Naive B cell (primary cell): ENCODE data around the gene ITCH. TPM values are rescaled to one million over a fixed set of nuclear protein-coding genes. Genes with fewer than 3 reads are reported as not detected.
"Not testable (repeated sequence)": the region's sequence is repeated elsewhere in the genome, so short reads cannot be mapped to it uniquely, and the experiment has no call there.

Experiments used
- ATAC-seq, 2 donors: fragments of 150-1000 bp; cut with Tn5 transposase; 2 replicates each; pipeline ENCODE4 v1.10.0; 2021; ENCODE audit warnings: low read depth in 2 of 2, mild to moderate bottlenecking in 2 of 2, moderate library complexity in 2 of 2
- DNase-seq: peaks from one replicate; pipeline ENCODE4 v3.0.0; 2022
- H3K27ac Mint-ChIP-seq, 6 donors: one replicate each; pipeline ENCODE4 v1.8.0; 2020 to 2022; ENCODE audit warnings: mild to moderate bottlenecking in 6 of 6, mixed read lengths in 6 of 6, moderate library complexity in 5 of 6, inconsistent platforms in 2 of 6
- H3K27me3 Mint-ChIP-seq, 3 donors: one replicate each; pipeline ENCODE4 v1.8.0; 2021 to 2022; ENCODE audit warnings: mixed read lengths in 3 of 3, mild to moderate bottlenecking in 1 of 3
- H3K36me3 Mint-ChIP-seq, 2 donors: one replicate each; pipeline ENCODE4 v1.8.0; 2020 to 2022; ENCODE audit warnings: mixed read lengths in 2 of 2, inconsistent platforms in 1 of 2, mild to moderate bottlenecking in 1 of 2
- H3K4me1 Mint-ChIP-seq, 3 donors: one replicate each; pipeline ENCODE4 v1.8.0; 2020 to 2022; ENCODE audit warnings: mixed read lengths in 3 of 3, inconsistent platforms in 1 of 3, mild to moderate bottlenecking in 1 of 3, moderate library complexity in 1 of 3
- H3K4me3 Mint-ChIP-seq, 8 donors: one replicate each; pipeline ENCODE4 v1.8.0; 2020 to 2022; ENCODE audit warnings: mild to moderate bottlenecking in 8 of 8, mixed read lengths in 8 of 8, moderate library complexity in 8 of 8, inconsistent platforms in 2 of 8
- H3K9me3 Mint-ChIP-seq, 7 donors: one replicate each; pipeline ENCODE4 v1.8.0; 2020 to 2022; ENCODE audit warnings: mixed read lengths in 7 of 7, mild to moderate bottlenecking in 5 of 7, inconsistent platforms in 2 of 7, moderate library complexity in 1 of 7
- polyA plus RNA-seq, 6 donors: library from polyadenylated mRNA; unstranded; fragments of 300-500 nt; fragmentation: Illumina TruSeq; gene quantifications; one replicate each; pipeline ENCODE4 v1.2.3, GENCODE V29; 2021; ENCODE audit warnings: low read depth in 6 of 6

ITCH gene
- polyA plus RNA-seq, 6 donors from 2014 or later = 8.1 to 36.0 (median 25.3) TPM

DNA sequence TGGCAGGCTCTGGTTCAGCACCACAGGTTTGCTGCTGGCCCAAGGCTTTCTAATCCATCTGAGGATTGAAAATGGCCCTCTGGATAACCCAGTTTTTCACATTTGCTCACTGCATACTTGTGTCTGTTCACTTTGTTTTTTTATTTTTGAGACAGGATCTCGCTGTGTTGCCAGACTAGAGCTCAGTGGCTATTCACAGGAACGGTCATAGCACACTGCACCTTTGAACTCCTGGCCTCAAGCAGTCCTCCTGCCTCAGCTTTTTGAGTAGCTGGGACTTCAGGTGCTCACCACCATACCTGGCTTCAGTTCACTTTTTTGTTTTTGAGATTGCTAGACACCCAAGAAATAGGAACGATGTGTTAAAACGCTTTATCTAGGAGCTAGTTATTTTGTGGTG, 57.9 kb downstream of the ITCH start:
- Mint-ChIP-seq H3K27ac (no peak overlapping the region), H3K4me3 (no peak overlapping the region), H3K4me1 (peaks cover 9 to 16% (median 11%) of the 10 kb centered on the region in 3 donors), H3K9me3 (no peaks in the 10 kb centered on the region), H3K27me3 (no peaks in the 10 kb centered on the region), H3K36me3 (peaks cover 18 to 19% of the 10 kb centered on the region in 2 donors)
- ATAC-seq = no peak
- DNase-seq = no peak

DNA sequence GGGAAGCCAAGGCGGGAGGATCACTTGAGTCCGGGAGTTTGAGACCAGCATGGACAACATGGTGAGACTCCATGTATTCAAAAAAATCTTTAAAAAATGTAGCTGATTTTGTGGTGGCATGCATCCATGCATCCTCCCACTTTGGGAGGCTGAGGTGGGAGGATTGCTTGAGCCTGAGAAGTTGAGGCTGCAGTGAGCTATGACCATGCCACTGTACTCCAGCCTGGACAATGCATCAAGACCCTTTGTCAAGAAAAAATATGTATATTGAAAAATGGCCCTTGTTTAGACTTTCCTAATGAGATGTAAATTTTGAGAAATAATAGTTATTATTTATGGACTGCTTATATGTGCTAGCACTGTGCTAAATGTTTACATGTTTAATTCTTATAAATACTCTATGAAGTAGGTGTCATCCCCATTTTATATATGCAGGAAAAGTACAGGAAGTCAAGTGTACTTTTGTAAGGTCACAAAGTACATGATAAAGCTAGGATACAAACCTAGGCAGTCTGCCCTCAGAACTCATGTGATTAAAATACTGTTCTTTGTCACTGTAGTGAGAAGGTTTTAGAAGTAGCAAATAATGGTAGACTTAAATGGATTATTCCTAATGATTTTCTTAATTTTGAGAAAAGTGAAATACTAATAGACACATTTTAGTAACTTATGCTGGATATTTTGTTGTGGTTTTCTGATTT, 58.8 kb downstream of the ITCH start:
- DNase-seq (no peak), ATAC-seq (no peak)
- Mint-ChIP-seq H3K4me1 (peaks cover 3 to 10% (median 4%) of the 10 kb centered on the region in 3 donors), H3K27me3 (no peaks in the 10 kb centered on the region), H3K27ac (no peak overlapping the region), H3K9me3 (no peaks in the 10 kb centered on the region), H3K36me3 (peaks cover 21 to 23% of the 10 kb centered on the region in 2 donors), H3K4me3 (no peak overlapping the region)

DNA sequence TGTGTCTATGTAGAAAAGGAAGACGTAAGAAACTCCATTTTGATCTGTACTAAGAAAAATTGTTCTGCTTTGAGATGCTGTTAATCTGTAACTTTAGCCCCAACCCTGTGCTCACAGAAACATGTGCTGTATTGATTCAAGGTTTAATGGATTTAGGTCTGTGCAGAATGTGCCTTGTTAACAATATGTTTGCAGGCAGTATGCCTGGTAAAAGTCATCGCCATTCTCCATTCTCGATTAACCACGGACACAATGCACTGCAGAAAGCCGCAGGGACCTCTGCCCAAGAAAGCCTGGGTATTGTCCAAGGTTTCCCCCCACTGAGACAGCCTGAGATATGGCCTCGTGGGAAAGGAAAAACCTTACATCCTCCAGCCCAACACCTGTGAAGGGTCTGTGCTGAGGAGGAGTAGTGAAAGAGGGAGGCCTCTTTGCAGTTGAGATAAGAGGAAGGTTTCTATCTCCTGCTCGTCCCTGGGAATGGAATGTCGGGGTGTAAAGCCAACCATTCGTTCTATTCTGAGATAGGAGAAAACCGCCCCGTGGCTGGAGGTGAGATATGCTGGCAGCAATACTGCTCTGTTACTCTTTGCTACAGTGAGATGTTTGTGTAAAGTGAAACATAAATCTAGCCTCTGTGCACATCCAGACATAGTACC, 62.1 kb downstream of the ITCH start:
- H3K4me3 Mint-ChIP-seq, H3K27me3 Mint-ChIP-seq, ATAC-seq, H3K9me3 Mint-ChIP-seq, DNase-seq, H3K4me1 Mint-ChIP-seq: not testable (repeated sequence)
- Mint-ChIP-seq H3K36me3 (peaks cover 23 to 25% of the 10 kb centered on the region in 2 donors), H3K27ac (peak overlapping the region in 2 of 6 donors; percentile 1 to 12)

- H3K27ac Mint-ChIP-seq = peak overlapping the region in 2 of 6 donors; percentile 1 to 49
- peaks cover 25% of the 10 kb centered on the region in 2 donors for H3K36me3 Mint-ChIP-seq
- no peak overlapping the region for H3K4me3 Mint-ChIP-seq
- H3K27me3 Mint-ChIP-seq = no peaks in the 10 kb centered on the region
- H3K9me3 Mint-ChIP-seq = no peaks in the 10 kb centered on the region
- peaks cover 0 to 5% (median 1%) of the 10 kb centered on the region in 3 donors for H3K4me1 Mint-ChIP-seq
- no peak for DNase-seq
- ATAC-seq = no peak
Observed at GRCh38 chr20:34426026-34426425, 63.0 kb downstream of the ITCH start.

- Mint-ChIP-seq H3K4me3 (no peak overlapping the region), H3K27ac (no peak overlapping the region), H3K4me1 (peaks cover 0 to 9% (median 0%) of the 10 kb centered on the region in 3 donors), H3K27me3 (no peaks in the 10 kb centered on the region), H3K9me3 (no peaks in the 10 kb centered on the region), H3K36me3 (peaks cover 18 to 26% of the 10 kb centered on the region in 2 donors)
- DNase-seq (no peak), ATAC-seq (no peak)
Observed at GRCh38 chr20:34427331-34427730, 64.3 kb downstream of the ITCH start.

DNA sequence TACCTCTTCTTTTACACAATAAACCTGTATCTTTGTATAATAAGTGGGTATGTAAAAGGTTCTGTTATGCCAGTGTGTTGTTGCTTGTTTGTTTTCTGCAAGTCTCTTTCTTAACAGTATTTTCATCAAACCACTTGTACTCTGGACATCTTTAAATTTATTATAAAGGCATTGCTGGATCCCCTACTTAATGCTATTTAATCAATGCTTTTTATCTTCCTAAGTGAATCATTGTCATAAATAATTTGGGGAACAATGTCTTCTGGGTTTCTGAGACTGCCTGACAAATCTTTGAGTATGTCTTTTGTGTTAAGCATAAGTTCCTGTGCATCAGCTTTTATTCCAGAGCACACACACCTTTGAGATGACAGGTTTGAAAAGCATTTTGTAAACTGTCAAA, 64.7 kb downstream of the ITCH start:
- Mint-ChIP-seq H3K9me3 (no peaks in the 10 kb centered on the region), H3K4me1 (peaks cover 0 to 9% (median 0%) of the 10 kb centered on the region in 3 donors), H3K36me3 (peaks cover 18 to 26% of the 10 kb centered on the region in 2 donors), H3K27me3 (no peaks in the 10 kb centered on the region), H3K4me3 (no peak overlapping the region), H3K27ac (peak overlapping the region in 1 of 6 donors; percentile 41)
- ATAC-seq = no peak
- no peak for DNase-seq

GRCh38 chr20:34431168-34431567, 68.1 kb downstream of the ITCH start:
- Mint-ChIP-seq H3K27me3 (no peaks in the 10 kb centered on the region), H3K27ac (peak overlapping the region in 2 of 6 donors; percentile 7 to 15), H3K4me3 (no peak overlapping the region)

DNA sequence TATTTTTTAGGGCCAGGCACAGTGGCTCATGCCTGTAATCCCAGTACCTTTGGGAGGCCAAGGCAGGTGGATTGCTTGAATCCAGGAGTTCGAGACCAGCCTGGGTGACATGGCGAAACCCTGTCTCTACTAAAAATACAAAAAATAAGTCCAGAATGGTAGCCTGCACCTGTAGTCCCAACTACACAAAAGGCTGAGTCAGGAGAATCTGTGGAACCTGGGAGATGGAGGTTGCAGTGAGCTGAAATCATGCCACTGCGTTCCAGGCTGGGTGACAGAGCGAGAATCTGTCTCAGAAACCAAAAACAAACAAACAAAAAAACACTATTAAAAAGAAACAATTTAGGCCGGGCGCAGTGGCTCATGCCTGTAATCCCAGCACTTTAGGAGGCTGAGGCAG, 69.6 kb downstream of the ITCH start:
- not testable (repeated sequence) for H3K9me3 Mint-ChIP-seq, DNase-seq, H3K4me3 Mint-ChIP-seq, H3K27me3 Mint-ChIP-seq, ATAC-seq
- Mint-ChIP-seq H3K4me1 (peaks cover 21 to 30% (median 27%) of the 10 kb centered on the region in 3 donors), H3K27ac (peak overlapping the region in 1 of 6 donors; percentile 75), H3K36me3 (peaks cover 8 to 14% of the 10 kb centered on the region in 2 donors)

More at GRCh38 chr20:34431168-34431567, 68.1 kb downstream of the ITCH start:
- no peak for DNase-seq
- no peaks in the 10 kb centered on the region for H3K9me3 Mint-ChIP-seq
- H3K36me3 Mint-ChIP-seq = peaks cover 9 to 16% of the 10 kb centered on the region in 2 donors
- peaks cover 21 to 30% (median 27%) of the 10 kb centered on the region in 3 donors for H3K4me1 Mint-ChIP-seq
- ATAC-seq = no peak

GRCh38 chr20:34433391-34433790, 70.3 kb downstream of the ITCH start:
- H3K27ac Mint-ChIP-seq = peak overlapping the region in 2 of 6 donors; percentile 33 to 75
- DNase-seq (no peak), ATAC-seq (no peak)
- H3K36me3 Mint-ChIP-seq = peaks cover 10 to 14% of the 10 kb centered on the region in 2 donors
- H3K4me1 Mint-ChIP-seq = peaks cover 21 to 32% (median 27%) of the 10 kb centered on the region in 3 donors
- H3K9me3 Mint-ChIP-seq = no peaks in the 10 kb centered on the region
- H3K4me3 Mint-ChIP-seq = peak overlapping the region in 2 of 8 donors; percentile 9 to 56
- H3K27me3 Mint-ChIP-seq = no peaks in the 10 kb centered on the region

DNA sequence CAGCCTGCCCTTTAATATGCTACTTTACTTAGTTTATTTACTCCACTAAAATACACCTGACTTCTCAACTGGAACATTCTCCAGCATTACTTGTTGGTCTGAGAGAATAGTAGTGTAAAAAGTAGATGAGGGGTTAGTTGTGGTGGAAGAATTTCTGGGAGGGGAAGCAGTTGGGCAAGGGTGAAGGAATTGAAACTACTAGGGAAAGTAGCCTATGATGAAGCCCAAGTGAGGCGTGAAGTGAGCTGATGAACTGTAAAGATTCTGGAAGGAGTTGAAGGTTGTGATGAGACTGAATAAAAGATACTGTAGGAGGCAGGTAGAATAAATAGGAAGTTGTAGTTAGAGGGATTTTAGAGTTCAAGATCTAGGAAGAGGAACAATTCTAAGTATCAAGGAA, 72.5 kb downstream of the ITCH start:
- Mint-ChIP-seq H3K4me3 (no peak overlapping the region), H3K36me3 (peaks cover 11 to 20% of the 10 kb centered on the region in 2 donors), H3K27me3 (no peaks in the 10 kb centered on the region), H3K4me1 (peaks cover 21 to 32% (median 26%) of the 10 kb centered on the region in 3 donors), H3K9me3 (no peaks in the 10 kb centered on the region), H3K27ac (peak overlapping the region in 3 of 6 donors; percentile 1 to 74 (median 46))
- peak; percentile 1 for DNase-seq
- ATAC-seq = peak; percentile 63 to 78

- Mint-ChIP-seq H3K27ac (peak overlapping the region in 4 of 6 donors; percentile 33 to 87 (median 64)), H3K4me1 (peaks cover 18 to 32% (median 21%) of the 10 kb centered on the region in 3 donors), H3K36me3 (peaks cover 0 to 16% of the 10 kb centered on the region in 2 donors)
Observed at GRCh38 chr20:34437330-34437986, 74.4 kb downstream of the ITCH start.

DNA sequence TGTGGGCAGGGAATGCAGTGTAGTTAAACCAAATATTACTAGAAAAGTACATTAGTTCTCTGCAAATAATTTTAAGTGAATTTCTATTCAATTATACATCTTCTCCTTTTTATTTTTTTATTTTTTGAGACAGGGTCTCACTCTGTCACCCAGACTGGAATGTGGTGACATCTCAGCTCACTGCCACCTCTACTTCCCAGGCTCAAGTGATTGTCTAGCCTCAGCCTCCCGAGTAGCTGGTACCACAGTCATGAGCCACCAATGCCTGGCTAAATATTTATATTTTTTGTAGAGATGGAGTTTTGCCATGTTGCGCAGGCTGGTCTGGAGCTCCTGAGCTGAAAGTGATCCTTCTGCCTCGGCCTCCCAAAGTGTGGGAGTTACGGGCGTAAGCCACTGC, 76.1 kb downstream of the ITCH start:
- H3K36me3 Mint-ChIP-seq = peaks cover 2 to 16% of the 10 kb centered on the region in 2 donors

More at GRCh38 chr20:34437330-34437986, 74.4 kb downstream of the ITCH start:
- Mint-ChIP-seq H3K9me3 (no peaks in the 10 kb centered on the region), H3K4me3 (no peak overlapping the region), H3K27me3 (no peaks in the 10 kb centered on the region)
- no peak for ATAC-seq
- DNase-seq = no peak

DNA sequence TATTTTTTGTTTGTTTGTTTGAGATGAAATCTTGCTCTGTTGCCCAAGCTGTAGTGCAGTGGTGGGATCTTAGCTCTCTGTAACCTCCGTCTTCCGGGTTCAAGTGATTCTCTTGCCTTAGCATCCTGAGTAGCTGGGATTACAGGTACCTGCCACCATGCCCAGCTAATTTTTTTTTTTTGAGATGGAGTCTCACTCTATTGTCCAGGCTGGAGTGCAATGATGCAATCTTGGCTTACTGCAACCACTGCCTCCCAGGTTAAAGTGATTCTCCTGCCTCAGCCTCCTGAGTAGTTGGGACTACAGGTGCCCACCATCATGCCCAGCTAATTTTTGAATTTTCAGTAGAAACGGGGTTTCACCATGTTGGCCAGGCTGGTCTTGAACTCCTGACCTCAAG, 78.3 kb downstream of the ITCH start:
- ATAC-seq, H3K4me1 Mint-ChIP-seq, H3K4me3 Mint-ChIP-seq, H3K27me3 Mint-ChIP-seq, DNase-seq, H3K9me3 Mint-ChIP-seq: not testable (repeated sequence)
- Mint-ChIP-seq H3K36me3 (peaks cover 13 to 27% of the 10 kb centered on the region in 2 donors), H3K27ac (peak overlapping the region in 1 of 6 donors; percentile 70)

More for the DNA sequence above, 76.1 kb downstream of the ITCH start:
- Mint-ChIP-seq H3K4me3 (no peak overlapping the region), H3K27me3 (no peaks in the 10 kb centered on the region), H3K4me1 (peaks cover 14 to 22% (median 18%) of the 10 kb centered on the region in 3 donors), H3K9me3 (no peaks in the 10 kb centered on the region), H3K27ac (peak overlapping the region in 2 of 6 donors; percentile 24 to 74)
- no peak for ATAC-seq
- no peak for DNase-seq
